Left kidney (tissue), 2 donors: ENCODE results near the gene GP1BA. TPM values are rescaled to one million over a fixed set of nuclear protein-coding genes. Genes with fewer than 3 reads are reported as not detected.
"Not testable (repeated sequence)": the region's sequence is repeated elsewhere in the genome, so short reads cannot be mapped to it uniquely, and the experiment has no call there.

Experiments
- DNase-seq: peaks from one replicate; pipeline ENCODE4 v3.0.0-alpha.2; 2013
- polyA plus RNA-seq: library from polyadenylated mRNA; unstranded; fragments of 120-200 nt; gene quantifications from one replicate; pipeline ENCODE4 v1.2.1, GENCODE V29; 2013; ENCODE audit not compliant: insufficient read length

Gene GP1BA
- polyA plus RNA-seq, 1 donor: 3.2 TPM

GRCh38 chr17:4901108-4901647 lies 30.9 kb upstream of the GP1BA start:
- no peak for DNase-seq

GRCh38 chr17:4901648-4902344 lies 30.3 kb upstream of the GP1BA start:
- DNase-seq: no peak

DNA sequence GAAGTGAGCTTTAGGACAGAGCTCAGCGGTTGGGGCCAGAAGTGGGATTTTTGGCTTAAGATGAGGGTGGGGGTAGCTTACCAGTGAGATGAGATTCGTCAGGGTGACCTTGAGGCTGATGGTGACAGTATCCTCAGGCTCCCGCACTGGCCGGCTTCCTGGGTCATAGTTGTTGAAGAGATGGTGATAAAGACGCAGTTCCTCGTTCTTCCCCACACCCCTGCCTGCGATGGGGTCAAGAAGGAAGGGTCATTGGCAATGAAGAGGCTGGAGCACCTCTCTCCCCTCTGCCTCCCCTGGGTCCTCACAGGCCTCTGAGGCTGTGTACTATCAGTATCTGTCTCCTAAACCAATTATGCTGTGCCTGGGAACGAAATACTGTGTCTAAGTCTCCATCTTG lies 29.5 kb upstream of the GP1BA start:
- DNase-seq: no peak

GRCh38 chr17:4903051-4903818 lies 28.8 kb upstream of the GP1BA start, which contains the start of gene CHRNE:
Gene CHRNE, minus strand, starts transcription at chr17:4903098. Its CDS starts 35 bp downstream, at chr17:4903063.
- DNase-seq: peak; percentile 86

DNA sequence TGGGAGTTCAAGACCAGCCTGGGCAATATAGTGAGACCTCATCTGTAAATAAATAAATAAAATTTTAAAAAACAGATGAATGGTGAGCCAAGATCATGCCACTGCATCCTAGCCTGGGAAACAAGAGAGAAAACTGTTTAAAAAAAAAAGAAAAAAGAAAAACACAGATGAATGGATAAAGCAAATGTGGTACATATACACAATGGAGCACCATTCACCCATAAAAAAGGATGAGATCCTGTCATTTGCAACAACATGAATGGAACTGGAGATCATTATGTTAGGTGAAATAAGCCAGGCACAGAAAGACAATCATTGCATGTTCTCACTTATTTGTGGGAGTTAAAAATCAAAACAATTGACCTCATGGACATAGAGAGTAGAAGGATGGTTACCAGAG lies 25.4 kb upstream of the GP1BA start:
- DNase-seq: not testable (repeated sequence)

DNA sequence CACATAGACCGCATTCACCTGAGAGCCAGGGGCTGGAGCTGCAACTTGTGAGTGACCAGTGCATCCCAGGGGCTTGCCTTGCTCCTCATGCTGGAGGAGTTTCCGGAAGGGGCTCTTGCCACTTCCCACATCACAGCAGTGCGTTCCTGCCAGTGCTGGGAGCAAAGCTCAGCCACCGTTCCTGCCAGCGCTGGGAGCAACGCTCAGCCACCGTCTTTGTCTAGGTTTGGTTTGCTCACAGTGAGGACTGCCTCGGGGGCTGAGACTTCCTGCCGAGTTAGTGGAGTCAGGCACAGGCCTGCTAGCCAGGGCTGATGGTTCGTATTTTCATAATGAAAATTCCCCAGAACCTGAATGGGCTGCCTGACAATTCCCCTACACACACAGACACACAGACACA lies 23.8 kb upstream of the GP1BA start:
- DNase-seq: no peak

DNA sequence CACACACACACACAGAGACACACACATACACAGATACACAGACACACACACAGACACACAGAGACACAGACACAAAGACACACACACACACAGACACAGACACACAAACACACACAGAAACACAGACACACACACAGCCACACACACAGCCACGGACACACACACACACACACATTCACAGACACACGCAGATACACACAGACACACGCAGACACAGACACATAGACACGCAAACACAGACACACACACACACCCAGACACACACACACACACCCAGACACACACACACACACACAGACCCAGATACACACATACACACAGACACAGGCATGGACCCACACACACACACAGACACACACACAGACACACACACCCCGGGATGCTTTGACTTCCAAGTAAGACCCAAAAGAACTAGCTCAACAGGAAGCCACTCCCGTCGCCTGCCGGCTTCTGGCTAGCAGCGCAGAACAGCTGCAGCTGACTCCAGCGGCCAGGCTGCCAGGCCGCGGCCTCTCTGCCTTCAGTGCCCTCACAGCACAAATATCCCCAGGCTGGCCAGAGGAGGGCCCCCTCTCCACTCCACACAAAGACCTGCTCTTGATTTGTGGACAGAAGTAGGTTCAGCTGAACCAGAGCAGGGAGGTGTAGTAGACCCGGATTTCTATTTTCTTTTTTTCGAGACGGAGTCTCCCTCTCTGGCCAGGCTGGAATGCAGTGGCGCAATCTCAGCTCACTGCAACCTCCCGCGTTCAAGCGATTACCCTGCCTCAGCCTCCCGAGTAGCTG lies 23.2 kb upstream of the GP1BA start:
- peak; percentile 86 for DNase-seq

GRCh38 chr17:4913994-4914393 lies 18.1 kb upstream of the GP1BA start:
- no peak for DNase-seq

DNA sequence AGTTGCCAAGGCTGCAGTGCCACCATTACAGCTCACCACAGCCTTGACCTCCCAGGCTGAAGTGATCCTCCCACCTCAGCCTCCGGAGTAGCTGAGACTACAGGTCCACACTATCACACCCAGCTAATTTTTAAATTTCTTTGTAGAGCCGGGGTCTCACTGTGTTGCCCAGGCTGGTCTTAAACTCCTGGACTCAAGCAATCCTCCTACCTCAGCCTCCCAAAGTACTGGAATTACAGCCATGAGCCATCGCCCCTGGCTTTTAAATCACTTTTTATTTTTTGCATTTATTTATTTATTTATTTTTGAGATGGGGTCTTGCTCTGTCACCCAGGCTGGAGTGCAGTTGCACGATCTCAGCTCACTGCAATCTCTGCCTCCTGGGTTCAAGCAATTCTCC lies 17.5 kb upstream of the GP1BA start:
- not testable (repeated sequence) for DNase-seq

- no peak for DNase-seq
Observed at GRCh38 chr17:4919511-4920047, 12.5 kb upstream of the GP1BA start.

GRCh38 chr17:4920351-4921048 lies 11.6 kb upstream of the GP1BA start:
- no peak for DNase-seq

GRCh38 chr17:4921320-4921719 lies 10.8 kb upstream of the GP1BA start:
- DNase-seq: no peak

DNA sequence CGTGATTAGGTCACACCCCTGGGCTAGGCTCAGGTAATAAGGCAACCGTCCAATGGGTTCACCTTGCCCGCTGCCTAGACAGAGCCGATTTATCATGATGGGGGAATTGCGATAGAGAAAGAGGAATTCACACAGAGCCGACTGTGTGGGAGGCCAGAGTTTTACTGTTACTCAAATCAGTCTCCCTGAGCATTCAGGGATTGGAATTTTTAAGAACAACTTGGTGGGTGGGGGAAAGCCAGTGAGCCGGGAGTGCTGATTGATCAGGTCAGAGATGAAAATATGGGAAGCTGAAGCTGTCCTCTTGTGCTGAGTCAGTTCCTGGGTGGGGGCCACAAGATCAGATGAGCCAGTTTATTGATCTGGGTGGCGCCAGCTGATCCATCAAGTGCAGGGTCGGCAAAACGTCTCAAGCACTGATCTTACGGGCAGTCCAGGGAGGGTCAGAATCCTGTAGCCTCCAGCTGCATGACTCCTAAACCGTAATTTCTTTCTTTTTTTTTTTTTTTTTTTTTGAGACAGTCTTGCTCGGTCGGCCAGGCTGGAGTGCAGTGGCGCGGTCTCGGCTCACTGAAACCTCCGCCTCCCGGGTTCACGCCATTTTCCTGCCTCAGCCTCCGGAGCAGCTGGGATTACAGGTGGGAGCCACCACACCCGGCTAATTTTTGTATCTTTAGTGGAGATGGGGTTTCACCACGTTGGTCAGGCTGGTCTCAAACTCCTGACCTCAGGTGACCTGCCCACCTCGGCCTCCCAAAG lies 5.3 kb upstream of the GP1BA start:
- not testable (repeated sequence) for DNase-seq

- DNase-seq: no peak
Observed at GRCh38 chr17:4928881-4929280, 3.2 kb upstream of the GP1BA start.

DNA sequence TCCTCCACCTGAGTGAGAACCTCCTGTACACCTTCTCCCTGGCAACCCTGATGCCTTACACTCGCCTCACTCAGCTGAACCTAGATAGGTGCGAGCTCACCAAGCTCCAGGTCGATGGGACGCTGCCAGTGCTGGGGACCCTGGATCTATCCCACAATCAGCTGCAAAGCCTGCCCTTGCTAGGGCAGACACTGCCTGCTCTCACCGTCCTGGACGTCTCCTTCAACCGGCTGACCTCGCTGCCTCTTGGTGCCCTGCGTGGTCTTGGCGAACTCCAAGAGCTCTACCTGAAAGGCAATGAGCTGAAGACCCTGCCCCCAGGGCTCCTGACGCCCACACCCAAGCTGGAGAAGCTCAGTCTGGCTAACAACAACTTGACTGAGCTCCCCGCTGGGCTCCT lies 679 bp downstream of the GP1BA start:
- DNase-seq: no peak

DNA sequence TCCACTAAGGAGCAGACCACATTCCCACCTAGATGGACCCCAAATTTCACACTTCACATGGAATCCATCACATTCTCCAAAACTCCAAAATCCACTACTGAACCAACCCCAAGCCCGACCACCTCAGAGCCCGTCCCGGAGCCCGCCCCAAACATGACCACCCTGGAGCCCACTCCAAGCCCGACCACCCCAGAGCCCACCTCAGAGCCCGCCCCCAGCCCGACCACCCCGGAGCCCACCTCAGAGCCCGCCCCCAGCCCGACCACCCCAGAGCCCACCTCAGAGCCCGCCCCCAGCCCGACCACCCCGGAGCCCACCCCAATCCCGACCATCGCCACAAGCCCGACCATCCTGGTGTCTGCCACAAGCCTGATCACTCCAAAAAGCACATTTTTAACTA lies 1.6 kb downstream of the GP1BA start:
- DNase-seq: no peak

- no peak for DNase-seq
Observed at GRCh38 chr17:4934173-4934979, 2.3 kb downstream of the GP1BA start.

GRCh38 chr17:4935650-4936049 lies 3.6 kb downstream of the GP1BA start:
- no peak for DNase-seq

- no peak for DNase-seq
Observed at GRCh38 chr17:4936436-4936835, 4.4 kb downstream of the GP1BA start.

DNA sequence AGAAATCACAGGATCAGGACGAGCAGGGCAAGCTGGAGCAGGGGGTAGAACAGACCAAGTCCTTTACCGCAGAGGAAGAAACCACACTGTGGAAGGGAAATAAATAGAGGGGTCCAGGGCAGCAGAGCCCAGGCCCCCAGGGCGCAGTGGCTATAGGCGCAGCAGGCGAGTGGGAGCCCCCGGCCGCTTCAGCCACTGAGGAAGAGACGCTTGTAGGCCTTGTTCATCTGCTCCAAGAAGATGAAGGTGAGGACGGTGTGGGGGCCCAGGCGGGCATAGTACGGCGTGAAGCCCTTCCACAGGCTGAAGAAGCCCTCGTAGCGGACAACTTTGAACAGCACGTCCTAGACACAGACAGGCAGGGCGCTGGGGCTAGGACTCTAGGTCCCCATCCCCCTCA lies 5.5 kb downstream of the GP1BA start:
- no peak for DNase-seq
